Measurements from ENCODE around the gene COL27A1.

DNA sequence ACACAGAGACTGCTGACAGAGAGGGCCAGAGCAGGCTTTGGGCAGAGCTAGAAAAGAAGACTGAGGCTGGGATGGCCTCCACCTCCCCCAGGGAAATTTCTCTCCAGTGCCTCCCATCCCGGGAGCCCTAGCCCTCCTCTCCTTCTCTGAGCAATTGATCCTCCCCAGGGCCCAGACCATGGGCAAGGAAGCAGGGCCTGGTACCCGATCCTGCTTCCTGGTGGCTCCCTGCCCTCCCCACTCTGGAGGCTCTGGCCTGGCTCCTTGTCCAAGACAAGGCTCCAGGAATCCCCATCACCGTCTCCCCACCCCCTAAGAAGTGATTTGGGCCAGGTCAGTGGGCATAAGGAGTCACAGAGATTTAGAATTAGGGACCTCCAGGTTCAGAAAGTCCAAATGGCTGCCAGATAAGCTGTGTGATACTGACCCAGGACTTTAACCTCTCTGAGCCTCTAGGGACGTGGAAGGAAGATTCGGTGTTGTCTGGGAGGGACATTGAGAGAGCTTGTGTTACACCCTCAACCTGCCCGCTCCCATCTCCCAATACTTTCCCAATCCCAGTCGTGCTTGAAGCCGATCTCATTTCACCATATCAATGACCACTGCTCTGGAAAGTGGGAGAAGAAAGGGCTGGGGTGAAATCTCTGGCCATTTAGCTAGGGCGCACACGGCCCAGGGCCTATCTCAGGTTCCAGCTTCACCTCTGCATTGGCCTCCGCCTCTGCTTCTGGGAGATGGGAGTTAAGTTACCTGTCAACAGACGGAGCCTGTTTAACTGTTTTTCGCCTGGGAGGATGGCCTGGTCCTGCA lies 30.5 kb upstream of the COL27A1 start:
- TF ChIP-seq POU6F1 (CRISPR knock-in tag; IDR thresholded peaks at IDR 0.05; ENCODE audit: borderline replicate concordance, low read depth) (no peak), GLIS3 (CRISPR knock-in tag; IDR thresholded peaks at IDR 0.05) (no peak), SNAI2 (CRISPR knock-in tag; IDR thresholded peaks at IDR 0.05) (no peak), ZC3H10 (CRISPR knock-in tag; IDR thresholded peaks at IDR 0.05) (no peak), ESRRG (CRISPR knock-in tag; IDR thresholded peaks at IDR 0.05) (no peak), OSR1 (CRISPR knock-in tag; IDR thresholded peaks at IDR 0.05) (no peak), CSRNP3 (CRISPR knock-in tag; IDR thresholded peaks at IDR 0.05) (no peak), TOX (CRISPR knock-in tag; IDR thresholded peaks at IDR 0.05; ENCODE audit: borderline replicate concordance) (no peak)
- TF ChIP-seq, protein P1, sequence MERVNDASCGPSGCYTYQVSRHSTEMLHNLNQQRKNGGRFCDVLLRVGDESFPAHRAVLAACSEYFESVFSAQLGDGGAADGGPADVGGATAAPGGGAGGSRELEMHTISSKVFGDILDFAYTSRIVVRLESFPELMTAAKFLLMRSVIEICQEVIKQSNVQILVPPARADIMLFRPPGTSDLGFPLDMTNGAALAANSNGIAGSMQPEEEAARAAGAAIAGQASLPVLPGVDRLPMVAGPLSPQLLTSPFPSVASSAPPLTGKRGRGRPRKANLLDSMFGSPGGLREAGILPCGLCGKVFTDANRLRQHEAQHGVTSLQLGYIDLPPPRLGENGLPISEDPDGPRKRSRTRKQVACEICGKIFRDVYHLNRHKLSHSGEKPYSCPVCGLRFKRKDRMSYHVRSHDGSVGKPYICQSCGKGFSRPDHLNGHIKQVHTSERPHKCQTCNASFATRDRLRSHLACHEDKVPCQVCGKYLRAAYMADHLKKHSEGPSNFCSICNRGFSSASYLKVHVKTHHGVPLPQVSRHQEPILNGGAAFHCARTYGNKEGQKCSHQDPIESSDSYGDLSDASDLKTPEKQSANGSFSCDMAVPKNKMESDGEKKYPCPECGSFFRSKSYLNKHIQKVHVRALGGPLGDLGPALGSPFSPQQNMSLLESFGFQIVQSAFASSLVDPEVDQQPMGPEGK (CRISPR knock-in tag; IDR thresholded peaks at IDR 0.05; ENCODE audit: borderline replicate concordance): no peak
